Astrocyte of the cerebellum (primary cell): ENCODE results near the gene UNC5CL.

ENCODE experiments used
- DNase-seq: peaks from one replicate; pipeline ENCODE4 v3.0.0-alpha.2; 2011; ENCODE audit warnings: low read depth
- H3K4me3 ChIP-seq: 2 replicates; pipeline ENCODE4 v1.5.1; 2011; ENCODE audit warnings: mild to moderate bottlenecking, low read depth, low read length, moderate library complexity
- CTCF ChIP-seq: IDR thresholded peaks from 2 replicates; pipeline ENCODE4 v1.5.1; 2012; ENCODE audit warnings: low read length, low read depth, moderate library complexity, mild to moderate bottlenecking; ENCODE audit errors: missing control alignments
- in situ Hi-C: cut with HindIII; loops from 2 replicates; pipeline ENCODE4 v1.10.0; 2017; ENCODE audit warnings: low sequenced_read_pairs

UNC5CL gene

GRCh38 chr6:40992746-40993145, 46.3 kb downstream of the UNC5CL start:
- TF ChIP-seq CTCF = no peak
- H3K4me3 ChIP-seq = no peak overlapping the region
- in situ Hi-C loops = no loop called here
- no peak for DNase-seq

- no peak for DNase-seq
- no peak overlapping the region for H3K4me3 ChIP-seq
- in situ Hi-C loops = no loop called here
- TF ChIP-seq CTCF = peak; percentile 10
Observed at GRCh38 chr6:40990301-40990700, 48.7 kb downstream of the UNC5CL start.

GRCh38 chr6:40989204-40990169, 49.5 kb downstream of the UNC5CL start:
- no peak for TF ChIP-seq CTCF
- no peak for DNase-seq
- in situ Hi-C loops = no loop called here
- no peak overlapping the region for H3K4me3 ChIP-seq

GRCh38 chr6:40988634-40989033, 50.4 kb downstream of the UNC5CL start:
- in situ Hi-C loops = no loop called here
- TF ChIP-seq CTCF = no peak
- DNase-seq = no peak
- no peak overlapping the region for H3K4me3 ChIP-seq

- no peak for DNase-seq
- in situ Hi-C loops = no loop called here
- H3K4me3 ChIP-seq = no peak overlapping the region
- no peak for TF ChIP-seq CTCF
Observed at GRCh38 chr6:40986921-40987819, 51.9 kb downstream of the UNC5CL start.

GRCh38 chr6:40986364-40986763, 52.7 kb downstream of the UNC5CL start:
- in situ Hi-C loops = no loop called here
- TF ChIP-seq CTCF = no peak
- H3K4me3 ChIP-seq = no peak overlapping the region
- no peak for DNase-seq
